ENCODE results near the gene CCKAR.

The CCKAR gene

GRCh38 chr4:26466578-26467270 lies 23.6 kb downstream of the CCKAR start:
- Histone ChIP-seq H3K79me1 (ENCODE audit: low read depth, low read length) (no peaks in the 10 kb centered on the region), H3K4me3 (ENCODE audit: low read length in 2 of 2) (no peak overlapping the region), H3K27me3 (ENCODE audit: control insufficient read depth in 3 of 3, insufficient read depth in 3 of 3, low read depth in 1 of 3, low read length in 3 of 3) (peaks cover 0 to 5% (median 0%) of the 10 kb centered on the region in 3 experiments), H3K23ac (ENCODE audit: low read depth, low read length, poor library complexity) (no peak overlapping the region), H3K4ac (ENCODE audit: low read length) (no peak overlapping the region), H3K4me1 (ENCODE audit: control insufficient read depth in 2 of 2, insufficient read depth in 1 of 2, low read depth in 1 of 2, low read length in 2 of 2) (no peaks in the 10 kb centered on the region), H2AFZ (ENCODE audit: low read length) (no peak overlapping the region), H3K27ac (replicated peaks; ENCODE audit: low read length) (no peak overlapping the region), H3K14ac (ENCODE audit: low read length) (no peak overlapping the region), H3K9me3 (replicated peaks in 1 of 2; ENCODE audit: control insufficient read depth in 2 of 2, insufficient read depth in 1 of 2, low read depth in 1 of 2, low read length in 2 of 2) (no peaks in the 10 kb centered on the region), H3K9ac (ENCODE audit: low read depth, low read length, poor library complexity) (no peak overlapping the region), H3K18ac (ENCODE audit: low read length) (no peak overlapping the region), H4K8ac (ENCODE audit: low read depth, low read length) (no peak overlapping the region), H3K4me2 (ENCODE audit: insufficient read depth, low read length, poor library complexity, severe bottlenecking) (no peak overlapping the region), H4K91ac (ENCODE audit: low read depth, low read length, poor library complexity) (no peak overlapping the region), H3K36me3 (replicated peaks in 1 of 2; ENCODE audit: control insufficient read depth in 2 of 2, insufficient read depth in 2 of 2, low read length in 2 of 2) (no peaks in the 10 kb centered on the region), H2BK5ac (ENCODE audit: low read length) (no peak overlapping the region), H2BK15ac (ENCODE audit: low read length) (no peak overlapping the region), H2BK120ac (ENCODE audit: low read depth, low read length) (no peak overlapping the region), H2BK12ac (ENCODE audit: low read length) (no peak overlapping the region), H2AK5ac (ENCODE audit: low read depth, low read length) (no peak overlapping the region)
- WGBS, 2 donors (ENCODE audit: extremely low coverage in 2 of 2, insufficient read length in 2 of 2, insufficient replicate concordance in 1 of 2): no CpG with 5 or more reads among the region's 10 CpGs
- no peak for DNase-seq (ENCODE audit: low spot score)

- no peaks in the 10 kb centered on the region for H3K27me3 ChIP-seq (ENCODE audit: control insufficient read depth in 3 of 3, insufficient read depth in 3 of 3, low read depth in 1 of 3, low read length in 3 of 3)
- no peak overlapping the region for H2AK5ac ChIP-seq (ENCODE audit: low read depth, low read length)
- no peak overlapping the region for H3K27ac ChIP-seq (replicated peaks; ENCODE audit: low read length)
- peak overlapping the region in 1 of 2 donors; percentile 16 for H3K4me3 ChIP-seq (ENCODE audit: low read length in 2 of 2)
- no peak overlapping the region for H2AFZ ChIP-seq (ENCODE audit: low read length)
- no peak overlapping the region for H3K14ac ChIP-seq (ENCODE audit: low read length)
- no peak overlapping the region for H3K4me2 ChIP-seq (ENCODE audit: insufficient read depth, low read length, poor library complexity, severe bottlenecking)
- H3K4me1 ChIP-seq (ENCODE audit: control insufficient read depth in 2 of 2, insufficient read depth in 1 of 2, low read depth in 1 of 2, low read length in 2 of 2): no peaks in the 10 kb centered on the region
- H3K9me3 ChIP-seq (replicated peaks in 1 of 2; ENCODE audit: control insufficient read depth in 2 of 2, insufficient read depth in 1 of 2, low read depth in 1 of 2, low read length in 2 of 2): no peaks in the 10 kb centered on the region
- DNase-seq (ENCODE audit: low spot score): no peak
- H3K79me1 ChIP-seq (ENCODE audit: low read depth, low read length): no peaks in the 10 kb centered on the region
- no peaks in the 10 kb centered on the region for H3K36me3 ChIP-seq (replicated peaks in 1 of 2; ENCODE audit: control insufficient read depth in 2 of 2, insufficient read depth in 2 of 2, low read length in 2 of 2)
- no peak overlapping the region for H2BK5ac ChIP-seq (ENCODE audit: low read length)
- no peak overlapping the region for H3K9ac ChIP-seq (ENCODE audit: low read depth, low read length, poor library complexity)
- H4K8ac ChIP-seq (ENCODE audit: low read depth, low read length): no peak overlapping the region
- no CpG with 5 or more reads among the region's 14 CpGs for WGBS, 2 donors (ENCODE audit: extremely low coverage in 2 of 2, insufficient read length in 2 of 2, insufficient replicate concordance in 1 of 2)
- H3K23ac ChIP-seq (ENCODE audit: low read depth, low read length, poor library complexity): no peak overlapping the region
- H2BK12ac ChIP-seq (ENCODE audit: low read length): no peak overlapping the region
- H3K4ac ChIP-seq (ENCODE audit: low read length): no peak overlapping the region
- H4K91ac ChIP-seq (ENCODE audit: low read depth, low read length, poor library complexity): no peak overlapping the region
- H2BK120ac ChIP-seq (ENCODE audit: low read depth, low read length): no peak overlapping the region
- no peak overlapping the region for H3K18ac ChIP-seq (ENCODE audit: low read length)
- no peak overlapping the region for H2BK15ac ChIP-seq (ENCODE audit: low read length)
Measured at GRCh38 chr4:26464420-26465095, 25.7 kb downstream of the CCKAR start.

GRCh38 chr4:26463386-26463785 lies 26.9 kb downstream of the CCKAR start:
- WGBS, 2 donors (ENCODE audit: extremely low coverage in 2 of 2, insufficient read length in 2 of 2, insufficient replicate concordance in 1 of 2): no CpG with 5 or more reads among the region's 2 CpGs
- H3K4me2 ChIP-seq (ENCODE audit: insufficient read depth, low read length, poor library complexity, severe bottlenecking): no peak overlapping the region

GRCh38 chr4:26462874-26463273 lies 27.4 kb downstream of the CCKAR start:
- H2AK5ac ChIP-seq (ENCODE audit: low read depth, low read length): no peak overlapping the region
- H3K4me3 ChIP-seq (ENCODE audit: low read length in 2 of 2): no peak overlapping the region
- H3K9me3 ChIP-seq (replicated peaks in 1 of 2; ENCODE audit: control insufficient read depth in 2 of 2, insufficient read depth in 1 of 2, low read depth in 1 of 2, low read length in 2 of 2): no peaks in the 10 kb centered on the region
- no peak overlapping the region for H4K91ac ChIP-seq (ENCODE audit: low read depth, low read length, poor library complexity)
- H3K18ac ChIP-seq (ENCODE audit: low read length): no peak overlapping the region
- H2BK15ac ChIP-seq (ENCODE audit: low read length): no peak overlapping the region
- H3K36me3 ChIP-seq (replicated peaks in 1 of 2; ENCODE audit: control insufficient read depth in 2 of 2, insufficient read depth in 2 of 2, low read length in 2 of 2): no peaks in the 10 kb centered on the region
- H4K8ac ChIP-seq (ENCODE audit: low read depth, low read length): no peak overlapping the region
- no peak overlapping the region for H2BK12ac ChIP-seq (ENCODE audit: low read length)
- H3K27me3 ChIP-seq (ENCODE audit: control insufficient read depth in 3 of 3, insufficient read depth in 3 of 3, low read depth in 1 of 3, low read length in 3 of 3): no peaks in the 10 kb centered on the region
- no peaks in the 10 kb centered on the region for H3K4me1 ChIP-seq (ENCODE audit: control insufficient read depth in 2 of 2, insufficient read depth in 1 of 2, low read depth in 1 of 2, low read length in 2 of 2)
- H2AFZ ChIP-seq (ENCODE audit: low read length): no peak overlapping the region
- no peak overlapping the region for H3K4me2 ChIP-seq (ENCODE audit: insufficient read depth, low read length, poor library complexity, severe bottlenecking)
- H2BK120ac ChIP-seq (ENCODE audit: low read depth, low read length): no peak overlapping the region
- no peak overlapping the region for H3K9ac ChIP-seq (ENCODE audit: low read depth, low read length, poor library complexity)
- no peak for DNase-seq (ENCODE audit: low spot score)
- no peak overlapping the region for H3K27ac ChIP-seq (replicated peaks; ENCODE audit: low read length)
- no CpG with 5 or more reads among the region's 2 CpGs for WGBS, 2 donors (ENCODE audit: extremely low coverage in 2 of 2, insufficient read length in 2 of 2, insufficient replicate concordance in 1 of 2)
- H2BK5ac ChIP-seq (ENCODE audit: low read length): no peak overlapping the region
- H3K79me1 ChIP-seq (ENCODE audit: low read depth, low read length): no peaks in the 10 kb centered on the region
- H3K23ac ChIP-seq (ENCODE audit: low read depth, low read length, poor library complexity): no peak overlapping the region
- H3K14ac ChIP-seq (ENCODE audit: low read length): no peak overlapping the region
- no peak overlapping the region for H3K4ac ChIP-seq (ENCODE audit: low read length)

More at GRCh38 chr4:26463386-26463785, 26.9 kb downstream of the CCKAR start:
- Histone ChIP-seq H4K91ac (ENCODE audit: low read depth, low read length, poor library complexity) (no peak overlapping the region), H3K14ac (ENCODE audit: low read length) (no peak overlapping the region), H3K79me1 (ENCODE audit: low read depth, low read length) (no peaks in the 10 kb centered on the region), H3K4me1 (ENCODE audit: control insufficient read depth in 2 of 2, insufficient read depth in 1 of 2, low read depth in 1 of 2, low read length in 2 of 2) (no peaks in the 10 kb centered on the region), H2AFZ (ENCODE audit: low read length) (no peak overlapping the region), H2BK15ac (ENCODE audit: low read length) (no peak overlapping the region), H2BK5ac (ENCODE audit: low read length) (no peak overlapping the region), H2BK120ac (ENCODE audit: low read depth, low read length) (no peak overlapping the region), H4K8ac (ENCODE audit: low read depth, low read length) (no peak overlapping the region), H3K4ac (ENCODE audit: low read length) (no peak overlapping the region), H3K36me3 (replicated peaks in 1 of 2; ENCODE audit: control insufficient read depth in 2 of 2, insufficient read depth in 2 of 2, low read length in 2 of 2) (no peaks in the 10 kb centered on the region), H2AK5ac (ENCODE audit: low read depth, low read length) (no peak overlapping the region), H3K9me3 (replicated peaks in 1 of 2; ENCODE audit: control insufficient read depth in 2 of 2, insufficient read depth in 1 of 2, low read depth in 1 of 2, low read length in 2 of 2) (no peaks in the 10 kb centered on the region), H3K23ac (ENCODE audit: low read depth, low read length, poor library complexity) (no peak overlapping the region), H3K4me3 (ENCODE audit: low read length in 2 of 2) (no peak overlapping the region), H3K27ac (replicated peaks; ENCODE audit: low read length) (no peak overlapping the region), H3K18ac (ENCODE audit: low read length) (no peak overlapping the region), H2BK12ac (ENCODE audit: low read length) (no peak overlapping the region), H3K27me3 (ENCODE audit: control insufficient read depth in 3 of 3, insufficient read depth in 3 of 3, low read depth in 1 of 3, low read length in 3 of 3) (no peaks in the 10 kb centered on the region), H3K9ac (ENCODE audit: low read depth, low read length, poor library complexity) (no peak overlapping the region)
- DNase-seq (ENCODE audit: low spot score): no peak

Measured in neuronal stem cell (in vitro differentiated cells).